BE2C (cell line): Measurements from ENCODE around the gene KRTAP19-4.

Source experiments
- DNase-seq: peaks from one replicate; pipeline ENCODE4 v3.0.0-alpha.2; 2020
- H3K27me3 ChIP-seq: fragments of 250-450 bp; sonication (Bioruptor Pico); 2 replicates; pipeline ENCODE4 v1.5.1; 2020; ENCODE audit warnings: mild to moderate bottlenecking
- H3K36me3 ChIP-seq: fragments of 250-450 bp; sonication (Bioruptor Pico); 2 replicates; pipeline ENCODE4 v1.5.1; 2020; ENCODE audit warnings: mild to moderate bottlenecking
- H3K4me1 ChIP-seq: fragments of 250-450 bp; sonication (Bioruptor Pico); 2 replicates; pipeline ENCODE4 v1.5.1; 2020
- H3K4me3 ChIP-seq: 2 replicates; pipeline ENCODE4 v1.5.1; 2011; ENCODE audit warnings: low read depth, low read length
- H3K9me3 ChIP-seq: fragments of 250-450 bp; sonication (Bioruptor Pico); 2 replicates; pipeline ENCODE4 v1.5.1; 2020
- CTCF ChIP-seq: IDR thresholded peaks from 2 replicates; pipeline ENCODE4 v1.5.1; 2012; ENCODE audit warnings: mild to moderate bottlenecking, low read depth, low read length

Gene KRTAP19-4

GRCh38 chr21:30478004-30478403 is 19.0 kb downstream of the KRTAP19-4 start:
- no peak overlapping the region for H3K4me3 ChIP-seq
- H3K27me3 ChIP-seq, result no peaks in the 10 kb centered on the region
- no peaks in the 10 kb centered on the region for H3K36me3 ChIP-seq
- no peaks in the 10 kb centered on the region for H3K9me3 ChIP-seq
- no peaks in the 10 kb centered on the region for H3K4me1 ChIP-seq
- DNase-seq, result no peak
- TF ChIP-seq CTCF, result no peak

DNA sequence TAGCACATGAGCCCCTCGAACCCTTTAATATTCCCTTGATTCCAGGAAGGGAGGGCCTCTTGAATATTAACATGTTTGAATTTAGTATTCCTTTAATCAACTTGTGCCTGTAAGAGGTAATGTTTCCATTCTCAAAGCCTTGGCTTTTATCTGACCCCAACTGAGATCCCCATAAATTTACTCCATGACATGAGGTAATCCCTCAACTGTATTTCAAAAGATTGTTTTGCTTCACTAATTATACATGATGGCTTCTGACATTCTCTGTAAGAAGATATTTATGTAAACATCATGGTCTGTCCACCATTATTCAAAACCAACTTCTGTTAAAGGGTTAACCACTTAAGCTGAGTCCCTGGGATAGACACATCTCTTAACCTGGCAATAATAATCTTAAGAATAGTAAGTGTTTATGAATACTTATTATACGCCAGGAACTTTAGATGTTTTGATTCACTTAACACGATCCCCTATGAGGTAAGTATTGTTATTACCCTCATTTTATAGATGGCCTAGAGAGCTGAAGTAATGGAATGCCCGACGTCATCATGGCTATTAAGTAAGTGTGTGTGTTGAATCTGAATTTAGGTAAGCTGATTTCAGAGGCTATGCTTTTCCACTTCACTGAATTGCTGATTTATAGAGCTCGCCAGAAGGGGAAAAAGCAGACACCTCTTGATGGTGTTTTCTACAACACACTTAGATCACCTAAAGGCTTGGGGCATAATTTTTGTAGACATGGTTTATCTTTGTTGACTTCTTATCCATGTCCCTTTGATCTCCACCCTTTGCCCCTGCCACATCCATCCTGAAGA is 27.9 kb downstream of the KRTAP19-4 start:
- Histone ChIP-seq H3K4me3 (no peak overlapping the region), H3K4me1 (no peaks in the 10 kb centered on the region), H3K9me3 (no peaks in the 10 kb centered on the region), H3K36me3 (no peaks in the 10 kb centered on the region), H3K27me3 (no peaks in the 10 kb centered on the region)
- no peak for TF ChIP-seq CTCF
- no peak for DNase-seq

DNA sequence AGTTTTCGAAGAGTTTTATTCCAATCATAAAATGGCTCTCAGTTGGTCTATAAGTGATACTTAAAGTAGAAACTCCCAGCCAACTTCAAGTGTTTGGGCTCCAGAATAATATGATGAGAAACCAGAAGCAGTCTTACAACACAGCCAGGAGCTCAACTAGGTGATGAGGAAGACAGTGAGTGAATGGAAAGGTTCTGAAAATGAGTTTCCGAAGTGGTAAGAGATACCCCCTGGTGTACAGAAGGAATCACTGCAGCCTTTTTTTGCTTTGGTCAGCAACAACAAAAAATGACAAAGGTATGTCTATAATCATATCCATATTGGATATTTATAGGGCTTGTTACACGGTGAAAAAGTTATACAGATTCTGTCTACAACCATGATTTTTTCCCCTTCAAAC is 33.3 kb downstream of the KRTAP19-4 start:
- peak; percentile 58 for TF ChIP-seq CTCF
- DNase-seq, result no peak
- Histone ChIP-seq H3K4me1 (no peaks in the 10 kb centered on the region), H3K36me3 (no peaks in the 10 kb centered on the region), H3K27me3 (no peaks in the 10 kb centered on the region), H3K4me3 (no peak overlapping the region), H3K9me3 (no peaks in the 10 kb centered on the region)

DNA sequence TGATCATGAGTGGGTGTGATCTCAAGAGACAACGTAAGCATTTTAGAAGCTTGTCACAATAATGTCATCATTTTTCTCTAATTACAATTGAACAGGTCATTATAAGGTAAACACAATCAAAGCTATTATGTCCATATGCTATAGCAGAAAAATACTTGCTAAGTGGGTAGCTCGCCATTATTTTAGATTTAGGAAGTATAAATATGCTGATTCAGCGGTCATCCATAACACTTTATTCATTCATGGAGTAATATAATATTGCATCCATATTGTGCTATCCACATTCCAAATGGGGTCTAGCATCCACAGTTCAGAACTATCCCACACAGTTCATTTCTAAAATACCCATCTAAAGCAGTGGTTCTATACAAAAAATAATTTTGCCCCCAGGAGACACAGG is 48.5 kb downstream of the KRTAP19-4 start:
- no peaks in the 10 kb centered on the region for H3K9me3 ChIP-seq
- H3K4me3 ChIP-seq, result no peak overlapping the region
- no peaks in the 10 kb centered on the region for H3K27me3 ChIP-seq
- no peaks in the 10 kb centered on the region for H3K4me1 ChIP-seq
- no peak for TF ChIP-seq CTCF
- no peak for DNase-seq
- H3K36me3 ChIP-seq, result no peaks in the 10 kb centered on the region

GRCh38 chr21:30447056-30447455 is 49.9 kb downstream of the KRTAP19-4 start:
- DNase-seq, result no peak
- no peaks in the 10 kb centered on the region for H3K9me3 ChIP-seq
- H3K36me3 ChIP-seq, result no peaks in the 10 kb centered on the region
- H3K4me3 ChIP-seq, result no peak overlapping the region
- no peaks in the 10 kb centered on the region for H3K27me3 ChIP-seq
- no peak for TF ChIP-seq CTCF
- H3K4me1 ChIP-seq, result no peaks in the 10 kb centered on the region
